OCI-LY7 (cell line): ENCODE measurements around the gene FIGLA.

Source experiments
- EZH2phosphoT487 ChIP-seq: fragments of 200-600 bp; sonication (generic); IDR thresholded peaks from 2 replicates; pipeline ENCODE4 v1.6.1; 2018; ENCODE audit warnings: low read depth, borderline replicate concordance, mild to moderate bottlenecking, mixed run types, antibody characterized with exemption, low read length, moderate library complexity, mixed read lengths
- TF ChIP-seq, protein P1 (sequence below): fragments of 200-600 bp; sonication (generic); conservative IDR thresholded peaks from 2 replicates; pipeline ENCODE4 v1.5.1; 2014; ENCODE audit warnings: mild to moderate bottlenecking, antibody characterized with exemption, low read length, moderate library complexity, mixed read lengths

DNA sequence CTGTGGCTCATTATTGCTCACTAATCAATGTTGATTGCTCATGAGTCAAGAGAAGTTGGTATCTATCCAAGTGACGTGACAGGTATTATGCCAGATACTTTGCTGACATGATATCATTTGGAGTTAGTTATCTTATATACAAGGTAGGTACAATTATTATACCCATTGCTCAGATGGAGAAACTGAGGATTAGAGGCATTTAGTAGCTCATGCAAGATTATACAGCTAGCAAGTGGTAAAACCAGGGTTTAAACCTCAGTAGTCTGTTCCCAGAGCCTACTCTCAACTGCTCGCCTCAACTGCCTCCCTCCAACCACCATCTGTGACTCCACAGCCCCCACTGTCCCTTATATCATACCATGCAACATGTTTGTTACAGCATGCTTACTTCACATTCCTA is 6.1 kb downstream of the FIGLA start:
- TF ChIP-seq, protein P1, sequence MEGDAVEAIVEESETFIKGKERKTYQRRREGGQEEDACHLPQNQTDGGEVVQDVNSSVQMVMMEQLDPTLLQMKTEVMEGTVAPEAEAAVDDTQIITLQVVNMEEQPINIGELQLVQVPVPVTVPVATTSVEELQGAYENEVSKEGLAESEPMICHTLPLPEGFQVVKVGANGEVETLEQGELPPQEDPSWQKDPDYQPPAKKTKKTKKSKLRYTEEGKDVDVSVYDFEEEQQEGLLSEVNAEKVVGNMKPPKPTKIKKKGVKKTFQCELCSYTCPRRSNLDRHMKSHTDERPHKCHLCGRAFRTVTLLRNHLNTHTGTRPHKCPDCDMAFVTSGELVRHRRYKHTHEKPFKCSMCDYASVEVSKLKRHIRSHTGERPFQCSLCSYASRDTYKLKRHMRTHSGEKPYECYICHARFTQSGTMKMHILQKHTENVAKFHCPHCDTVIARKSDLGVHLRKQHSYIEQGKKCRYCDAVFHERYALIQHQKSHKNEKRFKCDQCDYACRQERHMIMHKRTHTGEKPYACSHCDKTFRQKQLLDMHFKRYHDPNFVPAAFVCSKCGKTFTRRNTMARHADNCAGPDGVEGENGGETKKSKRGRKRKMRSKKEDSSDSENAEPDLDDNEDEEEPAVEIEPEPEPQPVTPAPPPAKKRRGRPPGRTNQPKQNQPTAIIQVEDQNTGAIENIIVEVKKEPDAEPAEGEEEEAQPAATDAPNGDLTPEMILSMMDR = no peak
- TF ChIP-seq EZH2phosphoT487 = no peak
